K562 (cell line): ENCODE data around the gene RPF1. TPM values are rescaled to one million over a fixed set of nuclear protein-coding genes. Genes with fewer than 3 reads are reported as not detected.

Experiments used
- ATAC-seq: fragments of 200-7000 bp; cut with Tn5 transposase; 3 replicates; pipeline ENCODE4 v1.9.1; 2020; ENCODE audit warnings: moderate library complexity
- BruUV-seq: library from RNA; stranded (reverse); fragments of 400-500 nt; replicated peaks from 2 replicates; lab custom pipeline; 2021; lab: Mats Ljungman, UMichigan
- CTCF ChIA-PET: fragments of 300-600 bp; formaldehyde crosslinking; extraction: SDS; loops from one replicate; lab custom pipeline; 2021; ENCODE audit warnings: low intra/inter-chr PET ratio; lab: Yijun Ruan, JAX
- POLR2A ChIA-PET: fragments of 300-600, 350-650 bp; sonication (Branson Sonifier 250); formaldehyde crosslinking; extraction: SDS; loops from one replicate; lab custom pipeline; 2021; ENCODE audit warnings: antibody characterized with exemption, inconsistent platforms; lab: Yijun Ruan, JAX
- DNase-seq, 4 experiments: peaks; one replicate each; pipeline versions ENCODE4 v3.0.0 to v3.0.0-alpha.2; 2011 to 2018; ENCODE audit warnings: low spot score in 3 of 4, mixed read lengths in 3 of 4; ENCODE audit errors: extremely low read depth in 1 of 4
- FAIRE-seq: peaks from 2 replicates; lab custom pipeline; 2011; peaks lifted over from hg19 to GRCh38; lab: Jason Lieb, UNC
- H2AFZ ChIP-seq: 2 replicates; pipeline ENCODE4 v1.6.0; 2011; ENCODE audit warnings: low read depth, low read length, control low read depth, inconsistent platforms
- H3K27ac ChIP-seq: fragments of 200-600 bp; 3 replicates; pipeline ENCODE4 v1.8.0; 2011; ENCODE audit warnings: low read depth, mild to moderate bottlenecking, control low read depth, inconsistent platforms, low read length, moderate library complexity, mixed read lengths; ENCODE audit errors: extremely low read depth
- H3K27me3 ChIP-seq, 2 experiments: fragments of 300-600 bp in 1 of 2; 2 replicates in 1 of 2; 3 replicates in 1 of 2; pipeline versions ENCODE4 v1.6.0 to v1.8.0; 2011; ENCODE audit warnings: inconsistent platforms in 2 of 2, low read length in 2 of 2, mild to moderate bottlenecking in 1 of 2, mixed read lengths in 1 of 2, moderate library complexity in 1 of 2; ENCODE audit not compliant: control insufficient read depth in 2 of 2, insufficient read depth in 2 of 2
- H3K36me3 ChIP-seq: fragments of 300-600 bp; 3 replicates; pipeline ENCODE4 v1.8.0; 2011; ENCODE audit warnings: mild to moderate bottlenecking, low read length, inconsistent platforms; ENCODE audit not compliant: control insufficient read depth, insufficient read depth
- H3K4me1 ChIP-seq, 2 experiments: fragments of 200-600 bp in 1 of 2; replicated peaks in 1 of 2; 2 replicates in 1 of 2; 3 replicates in 1 of 2; pipeline versions ENCODE4 v1.5.1 to v1.8.0; 2011; ENCODE audit warnings: inconsistent platforms in 2 of 2, low read length in 2 of 2, mild to moderate bottlenecking in 1 of 2, mixed read lengths in 1 of 2, moderate library complexity in 1 of 2; ENCODE audit not compliant: control insufficient read depth in 2 of 2, insufficient read depth in 2 of 2
- H3K4me2 ChIP-seq: 2 replicates; pipeline ENCODE4 v1.6.1; 2011; ENCODE audit warnings: low read length, control low read depth, inconsistent platforms, mixed read lengths; ENCODE audit not compliant: insufficient read depth
- H3K4me3 ChIP-seq: fragments of 200-600 bp; sonication (generic), shearing (Covaris generic); 2 replicates; pipeline ENCODE4 v1.5.1; 2016; ENCODE audit warnings: control low read depth, inconsistent platforms
- H3K79me2 ChIP-seq: fragments of 200-600 bp; 3 replicates; pipeline ENCODE4 v1.8.0; 2011; ENCODE audit warnings: low read length, inconsistent platforms; ENCODE audit not compliant: control insufficient read depth, insufficient read depth
- H3K9ac ChIP-seq, 2 experiments: 2 replicates each; pipeline versions ENCODE4 v1.6.0 to v1.6.1; 2011; ENCODE audit warnings: low read depth in 2 of 2, low read length in 2 of 2, control low read depth in 1 of 2, inconsistent platforms in 1 of 2, mild to moderate bottlenecking in 1 of 2, mixed read lengths in 1 of 2; ENCODE audit not compliant: insufficient read depth in 1 of 2
- H3K9me1 ChIP-seq: one replicate; pipeline ENCODE4 v1.6.0; 2011; ENCODE audit warnings: inconsistent platforms, mild to moderate bottlenecking, low read length, moderate library complexity; ENCODE audit not compliant: control insufficient read depth, insufficient read depth
- H3K9me3 ChIP-seq: replicated peaks from 2 replicates; pipeline ENCODE4 v1.5.1; 2011; ENCODE audit warnings: low read depth, low read length, inconsistent platforms; ENCODE audit not compliant: control insufficient read depth, insufficient read depth
- H4K20me1 ChIP-seq: replicated peaks from 2 replicates; pipeline ENCODE4 v1.6.1; 2011; ENCODE audit warnings: low read length, inconsistent platforms, mixed read lengths; ENCODE audit not compliant: control insufficient read depth, insufficient read depth
- COPS2 ChIP-seq: fragments of 450-650 bp; conservative IDR thresholded peaks from 2 replicates; pipeline ENCODE4 v1.6.1; 2016; ENCODE audit warnings: mild to moderate bottlenecking, moderate library complexity
- DIDO1 ChIP-seq: fragments of 450-650 bp; IDR thresholded peaks from 2 replicates; pipeline ENCODE4 v1.6.1; 2016; ENCODE audit warnings: low read depth, missing biosample characterization, missing genetic modification characterization
- ESRRB ChIP-seq: fragments of 250-450 bp; sonication (Bioruptor Pico); IDR thresholded peaks from 2 replicates; pipeline ENCODE4 v1.5.0; 2020; ENCODE audit warnings: mild to moderate bottlenecking, moderate library complexity, borderline replicate concordance
- JUND ChIP-seq, 2 experiments: IDR thresholded peaks; 2 replicates in 1 of 2; 3 replicates in 1 of 2; pipeline ENCODE4 v1.6.1; 2011; ENCODE audit warnings: borderline replicate concordance in 2 of 2, low read depth in 2 of 2, low read length in 2 of 2, improper control_type of control experiment in 1 of 2, missing biosample characterization in 1 of 2, missing genetic modification characterization in 1 of 2, missing genetic modification reagents in 1 of 2
- PTBP1 ChIP-seq: fragments of 200-400 bp; formaldehyde crosslinking; IDR thresholded peaks from 2 replicates; pipeline ENCODE4 v1.6.1; 2017; ENCODE audit warnings: low read depth, low read length
- RAD21 ChIP-seq, 2 experiments: fragments of 250-450 bp in 1 of 2; fragments of 450-650 bp in 1 of 2; sonication (Bioruptor Pico) in 1 of 2; formaldehyde crosslinking in 1 of 2; IDR thresholded peaks in 1 of 2; conservative IDR thresholded peaks in 1 of 2; 2 replicates each; pipeline versions ENCODE4 v1.4.0 to v1.8.0; 2020 to 2022; ENCODE audit warnings: mild to moderate bottlenecking in 2 of 2, moderate library complexity in 1 of 2
- SMAD1 ChIP-seq: fragments of 150-350 bp; IDR thresholded peaks from 2 replicates; pipeline ENCODE4 v1.6.1; 2014; ENCODE audit warnings: low read length, low read depth; ENCODE audit not compliant: partially characterized antibody
- TCF3 ChIP-seq: sonication (generic); formaldehyde crosslinking; IDR thresholded peaks from 2 replicates; pipeline ENCODE4 v1.4.0; 2020; ENCODE audit warnings: mild to moderate bottlenecking, missing genetic modification reagents
- TCF7 ChIP-seq: sonication (generic); IDR thresholded peaks from 2 replicates; pipeline ENCODE4 v1.6.1; 2016; ENCODE audit warnings: antibody characterized with exemption, borderline replicate concordance
- ZNF75A ChIP-seq: fragments of 450-650 bp; formaldehyde crosslinking; IDR thresholded peaks from 2 replicates; pipeline ENCODE4 v1.4.0; 2020; ENCODE audit warnings: mild to moderate bottlenecking
- ZNF79 ChIP-seq: fragments of 250-450 bp; sonication (Bioruptor Pico); IDR thresholded peaks from 2 replicates; pipeline ENCODE4 v1.4.0; 2020; ENCODE audit warnings: low read depth, mild to moderate bottlenecking, moderate library complexity
- WGBS: fragments of 100-300 bp; shearing (Covaris generic); methylation state at CpG from one replicate; pipeline ENCODE4 v1.1.6; 2016; ENCODE audit warnings: low coverage, mixed read lengths; ENCODE audit not compliant: insufficient coverage; ENCODE audit errors: missing lambda C conversion rate; 5-methylcytosine and 5-hydroxymethylcytosine counted together
- in situ Hi-C: fragments of 300-500 bp; cut with MboI; formaldehyde crosslinking; loops from 4 replicates; pipeline ENCODE4 v1.15.0; 2018; ENCODE audit warnings: inconsistent platforms, mixed read lengths
- intact Hi-C: fragments of 100-400 bp; cut with micrococcal nuclease; formaldehyde crosslinking; loops from 2 replicates; pipeline ENCODE4 v1.14.2; 2022
- polyA plus RNA-seq, 8 experiments: library from polyadenylated mRNA; depleted of rRNA in 4 of 8; stranded (reverse) in 5 of 8; unstranded in 3 of 8; fragments of >200 nt; fragmentation: Nextera tagmentation in 2 of 8; fragmentation: Illumina TruSeq in 1 of 8; extraction: Ambion mirVana in 2 of 8; extraction: Trizol in 1 of 8; gene quantifications; 2 replicates each; pipeline versions ENCODE4 v1.2.1 to v1.2.3, GENCODE V29; 2011 to 2014; ENCODE audit warnings: inconsistent platforms in 1 of 8, missing spikeins in 1 of 8
- total RNA-seq, 7 experiments: library from RNA; depleted of rRNA in 6 of 7; stranded (reverse); fragments of >200 nt in 6 of 7; fragmentation: Illumina TruSeq in 2 of 7; extraction: Trizol in 2 of 7; gene quantifications; 2 replicates each; pipeline versions ENCODE4 v1.2.1 to v1.2.3, GENCODE V29; 2011 to 2021; ENCODE audit warnings: low replicate concordance in 1 of 7

RPF1 gene
- total and polyA plus RNA-seq, 9 of the 15 experiments (the other 6 are each of a cell fraction or from before 2014, with no cell fraction given), result 52.4 to 156 (median 90.2) TPM

GRCh38 chr1:84492726-84493125, 13.7 kb downstream of the RPF1 start:
- no TSS peak for BruUV-seq
- Histone ChIP-seq H3K27ac (no peak overlapping the region), H3K79me2 (peaks cover 9% of the 10 kb centered on the region; the same call in 2 of the 3 replicates), H2AFZ (no peak overlapping the region), H3K4me3 (no peak overlapping the region), H3K4me1 (no peaks in the 10 kb centered on the region), H3K4me2 (no peak overlapping the region), H3K27me3 (no peaks in the 10 kb centered on the region), H3K9me3 (no peaks in the 10 kb centered on the region), H4K20me1 (no peaks in the 10 kb centered on the region), H3K36me3 (peaks cover 94% of the 10 kb centered on the region), H3K9ac (no peak overlapping the region), H3K9me1 (no peaks in the 10 kb centered on the region)
- in situ Hi-C loops, result no loop called here
- POLR2A ChIA-PET, result interaction anchor here (2.5 kb wide), 1 partner anchor 12 kb away, joined by 9 read pairs; no protein-coding TSS in a partner anchor
- 53% methylated on average over 1 of the region's 1 CpG for WGBS
- no peak for ATAC-seq
- no peak for DNase-seq
- FAIRE-seq, result no peak
- CTCF ChIA-PET, result no interaction called here
- no peak for TF ChIP-seq RAD21 (CRISPR knock-in tag; conservative IDR thresholded peaks at IDR 0.05 in 1 of 2, IDR thresholded peaks at IDR 0.05 in 1 of 2)
- no peak for TF ChIP-seq ESRRB (CRISPR knock-in tag)
- no peak for TF ChIP-seq SMAD1
- TF ChIP-seq COPS2, result no peak
- TF ChIP-seq ZNF79, result no peak
- TF ChIP-seq DIDO1 (tag), result no peak
- TF ChIP-seq PTBP1, result no peak
- no peak for TF ChIP-seq TCF3
- no peak for TF ChIP-seq JUND (IDR thresholded peaks at IDR 0.05; ENCODE audit: borderline replicate concordance, low read depth, low read length)
- no peak for TF ChIP-seq JUND (tag; IDR thresholded peaks at IDR 0.05; ENCODE audit: borderline replicate concordance, low read depth, low read length)
- TF ChIP-seq TCF7, result no peak
- TF ChIP-seq ZNF75A (CRISPR knock-in tag), result no peak
- intact Hi-C loops, result no loop called here
